Measurements from ENCODE around the gene OR8D2.

Gene OR8D2

GRCh38 chr11:124320097-124320496 lies at the start of gene OR8D2:
Gene OR8D2, minus strand, starts transcription at chr11:124320197. Its CDS starts 0 bp downstream, at chr11:124320197.
- DNase-seq (ENCODE audit: low spot score) (no peak), FAIRE-seq (no peak)

GRCh38 chr11:124359566-124359965 lies 39.6 kb upstream of the OR8D2 start:
- FAIRE-seq = no peak
- no peak for DNase-seq (ENCODE audit: low spot score)

GRCh38 chr11:124346311-124346955 lies 26.4 kb upstream of the OR8D2 start:
- DNase-seq (ENCODE audit: low spot score) (no peak), FAIRE-seq (no peak)

DNA sequence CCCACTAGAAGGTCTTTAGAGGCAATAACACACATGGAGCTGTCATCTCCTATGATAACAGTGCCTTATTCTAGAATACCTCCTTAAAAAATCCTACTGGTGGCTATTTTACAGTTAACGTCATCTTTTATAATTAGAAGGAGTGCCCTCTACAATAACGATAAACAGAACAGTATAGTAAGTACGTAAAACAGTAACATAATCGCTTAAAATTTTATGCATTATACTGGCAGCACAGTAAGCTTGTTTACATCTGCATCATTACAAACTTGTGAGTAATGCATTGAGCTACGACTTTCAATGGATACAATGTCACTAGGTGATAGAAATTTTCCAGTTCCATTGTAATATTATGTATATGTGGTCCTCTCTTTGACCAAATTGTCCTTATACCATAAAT lies 24.3 kb upstream of the OR8D2 start:
- FAIRE-seq = no peak

GRCh38 chr11:124340142-124340447 lies 20.1 kb upstream of the OR8D2 start:
- DNase-seq (ENCODE audit: low spot score) (no peak), FAIRE-seq (no peak)

More for the DNA sequence above, 24.3 kb upstream of the OR8D2 start:
- DNase-seq (ENCODE audit: low spot score) = no peak

GRCh38 chr11:124339396-124340141 lies 19.6 kb upstream of the OR8D2 start:
- DNase-seq (ENCODE audit: low spot score) (no peak), FAIRE-seq (no peak)

- DNase-seq (ENCODE audit: low spot score) (no peak), FAIRE-seq (no peak)
Observed at GRCh38 chr11:124331873-124332272, 11.9 kb upstream of the OR8D2 start.

DNA sequence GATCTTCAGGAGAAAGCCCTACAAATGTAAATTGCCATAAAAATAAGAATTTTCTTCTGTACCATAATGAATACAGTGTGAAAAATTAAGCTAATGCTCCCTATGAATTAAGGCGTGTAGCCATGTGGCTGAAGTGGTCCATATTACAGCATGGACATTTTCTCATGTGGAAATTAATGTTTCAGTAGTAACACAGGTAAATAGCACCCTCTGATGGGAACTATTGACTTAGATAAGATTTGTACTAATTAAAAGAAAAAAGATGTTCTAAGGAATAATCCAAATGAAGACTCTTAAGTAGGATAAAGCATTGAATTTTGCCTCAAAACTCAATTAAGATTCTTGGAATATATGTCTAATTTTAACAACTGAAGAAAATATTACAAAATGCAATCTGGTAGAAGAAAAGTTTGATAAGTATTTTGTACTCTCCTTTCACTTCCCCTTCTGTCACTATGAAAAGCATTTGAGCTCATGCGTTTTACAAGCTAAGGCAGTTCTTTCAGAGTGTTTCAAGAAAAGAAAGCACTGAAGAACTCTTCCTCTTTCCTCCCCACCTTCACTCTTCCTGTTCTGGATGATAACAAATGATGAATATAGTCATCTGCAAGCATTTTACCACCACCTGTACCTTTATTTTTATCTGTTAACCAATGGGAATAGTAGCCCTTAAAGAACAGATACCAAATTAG lies 9.9 kb upstream of the OR8D2 start:
- DNase-seq (ENCODE audit: low spot score) (no peak), FAIRE-seq (no peak)

- DNase-seq (ENCODE audit: low spot score) (no peak), FAIRE-seq (no peak)
Observed at GRCh38 chr11:124327775-124328174, 7.8 kb upstream of the OR8D2 start.

DNA sequence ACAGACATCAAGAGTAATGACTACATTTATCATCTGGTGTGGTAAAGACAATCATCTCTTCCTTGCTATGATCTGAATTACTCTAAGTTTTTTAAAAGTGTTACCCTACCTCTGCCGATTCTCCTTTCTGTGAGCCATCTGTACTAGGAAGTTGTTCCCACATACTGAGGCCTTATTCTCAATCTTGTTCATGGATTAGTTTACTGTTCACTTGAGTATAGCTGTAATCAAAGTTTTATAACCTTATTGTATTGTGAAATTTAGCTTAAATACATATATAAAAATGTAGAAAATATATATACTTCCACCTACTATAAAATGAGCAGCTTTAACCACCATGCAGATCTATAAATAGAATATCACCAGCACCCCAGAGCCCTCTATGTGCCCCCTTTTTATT lies 2.4 kb upstream of the OR8D2 start:
- DNase-seq (ENCODE audit: low spot score) (no peak), FAIRE-seq (no peak)

DNA sequence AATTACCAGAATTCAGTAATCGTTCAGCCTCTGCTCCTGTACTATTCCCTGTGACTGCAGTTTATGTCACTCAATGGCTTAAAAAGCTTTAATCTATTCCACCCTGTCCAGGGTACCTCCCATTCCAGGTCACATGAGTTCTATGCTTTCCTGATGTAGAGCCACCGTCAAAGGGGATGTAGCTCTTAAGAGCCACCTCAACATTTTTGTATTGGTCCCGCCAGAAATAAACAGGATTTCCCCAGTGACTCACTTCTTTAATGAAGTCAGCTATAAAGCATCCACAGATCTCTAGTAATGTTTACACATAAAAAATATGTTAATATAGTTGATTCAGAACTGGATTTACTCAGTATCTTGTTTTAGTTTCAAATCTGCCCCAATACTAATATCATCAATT lies 4.9 kb downstream of the OR8D2 start:
- FAIRE-seq = no peak
- DNase-seq (ENCODE audit: low spot score) = peak; percentile 7

GRCh38 chr11:124313849-124314248 lies 6.1 kb downstream of the OR8D2 start, which contains the start of gene OR8D1:
Gene OR8D1, minus strand, starts transcription at chr11:124313949. Its CDS starts 3,183 bp downstream, at chr11:124310766.
- FAIRE-seq (no peak), DNase-seq (ENCODE audit: low spot score) (no peak)

GRCh38 chr11:124313131-124313530 lies 6.9 kb downstream of the OR8D2 start:
- DNase-seq (ENCODE audit: low spot score) (no peak), FAIRE-seq (no peak)

DNA sequence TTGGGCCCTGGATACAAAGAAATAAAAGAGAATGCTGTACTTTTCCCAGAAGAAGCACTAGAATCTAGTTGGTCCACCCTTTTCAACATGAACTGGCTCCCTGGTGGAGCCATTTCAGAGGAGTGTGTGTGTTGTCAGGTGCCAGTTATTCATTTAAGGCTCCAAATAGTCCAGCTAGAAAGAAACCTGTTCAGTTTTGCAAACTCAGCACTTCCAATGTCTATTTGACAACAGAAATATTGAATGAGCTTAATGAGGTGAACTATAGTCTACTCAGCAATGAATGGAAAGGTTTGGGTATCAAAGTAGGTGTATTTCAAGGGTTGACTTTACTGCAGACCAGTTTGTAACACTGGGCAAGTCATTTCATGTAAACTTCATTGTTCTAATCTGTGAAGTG lies 8.3 kb downstream of the OR8D2 start:
- DNase-seq (ENCODE audit: low spot score) (no peak), FAIRE-seq (no peak)

DNA sequence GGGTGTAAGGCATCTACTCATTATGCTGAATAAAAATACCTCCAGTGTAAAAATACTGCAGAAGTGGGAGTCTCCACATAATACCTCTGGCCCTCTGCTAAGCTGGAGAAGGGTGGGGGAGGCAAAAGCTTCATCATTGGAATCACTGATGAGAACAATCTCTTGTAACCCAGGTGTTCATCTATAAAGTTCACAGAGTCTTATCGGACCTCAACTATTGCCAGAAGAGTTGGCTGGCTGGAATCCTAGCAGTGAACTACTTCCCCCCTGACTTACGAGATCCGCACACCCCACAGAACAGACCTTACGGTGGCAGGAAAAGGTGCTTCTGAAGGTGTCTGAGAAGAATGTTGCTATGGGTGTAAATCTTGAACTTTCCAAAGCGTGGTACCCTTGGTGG lies 8.7 kb downstream of the OR8D2 start:
- no peak for DNase-seq (ENCODE audit: low spot score)
- no peak for FAIRE-seq

- FAIRE-seq = no peak
- DNase-seq (ENCODE audit: low spot score) = peak; percentile 8
Observed at GRCh38 chr11:124310721-124311120, 9.3 kb downstream of the OR8D2 start.

DNA sequence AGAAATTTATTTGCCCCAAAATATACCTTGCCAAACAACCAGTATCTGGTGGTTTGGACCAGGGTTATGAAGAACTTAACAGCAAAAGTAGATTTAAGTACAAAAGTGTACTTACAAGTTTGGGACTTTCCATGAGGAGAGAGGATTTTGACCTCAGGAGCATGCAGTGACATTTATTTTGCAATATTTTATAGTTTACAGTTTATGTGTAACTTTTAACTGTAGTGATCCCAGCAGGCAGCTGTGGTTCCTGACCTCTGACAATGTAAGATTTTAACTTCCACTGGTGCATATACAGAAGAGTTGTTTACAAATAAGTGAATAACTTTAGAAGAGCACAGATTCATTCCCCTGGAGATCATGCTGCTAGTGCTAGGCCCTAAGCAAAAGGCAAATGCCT lies 12.9 kb downstream of the OR8D2 start:
- no peak for FAIRE-seq
- no peak for DNase-seq (ENCODE audit: low spot score)

DNA sequence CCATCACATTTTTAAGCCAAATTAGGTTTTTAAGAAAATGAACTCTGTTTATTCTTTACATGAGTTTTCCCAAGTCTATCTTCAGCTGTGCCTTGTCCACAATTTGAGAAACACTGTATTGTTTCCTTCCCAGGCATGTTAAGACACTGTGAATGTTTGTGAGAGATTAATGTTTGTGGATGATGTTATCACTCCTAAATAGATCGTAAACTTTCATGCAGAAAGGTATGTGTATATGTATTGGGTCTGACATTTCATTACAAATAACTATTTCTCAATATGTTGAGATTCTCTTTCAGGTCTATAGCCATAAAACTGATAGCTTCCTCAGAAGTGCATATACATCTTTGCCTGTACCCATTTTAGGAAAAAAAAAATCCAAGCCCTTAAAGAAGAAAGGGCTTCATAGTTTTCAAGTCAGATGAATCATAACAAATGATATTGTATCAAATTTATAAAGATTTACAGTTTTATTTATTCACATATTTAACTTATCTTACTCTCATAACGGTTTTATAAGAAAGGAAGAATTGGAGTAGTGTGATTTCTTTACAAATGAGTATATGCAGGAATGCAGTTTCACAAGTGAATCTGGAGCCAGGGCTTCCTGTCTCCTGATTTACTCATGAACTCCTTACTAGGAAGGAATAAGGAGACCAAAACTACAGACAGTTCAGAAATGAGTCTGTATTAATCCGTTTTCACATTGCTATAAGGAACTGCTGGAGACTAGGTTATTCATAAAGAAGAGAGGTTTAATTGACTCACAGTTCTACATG lies 17.5 kb downstream of the OR8D2 start:
- FAIRE-seq (no peak), DNase-seq (ENCODE audit: low spot score) (no peak)

- DNase-seq (ENCODE audit: low spot score) (no peak), FAIRE-seq (no peak)
Observed at GRCh38 chr11:124301548-124301947, 18.4 kb downstream of the OR8D2 start.

GRCh38 chr11:124297921-124298320 lies 22.1 kb downstream of the OR8D2 start:
- no peak for FAIRE-seq

DNA sequence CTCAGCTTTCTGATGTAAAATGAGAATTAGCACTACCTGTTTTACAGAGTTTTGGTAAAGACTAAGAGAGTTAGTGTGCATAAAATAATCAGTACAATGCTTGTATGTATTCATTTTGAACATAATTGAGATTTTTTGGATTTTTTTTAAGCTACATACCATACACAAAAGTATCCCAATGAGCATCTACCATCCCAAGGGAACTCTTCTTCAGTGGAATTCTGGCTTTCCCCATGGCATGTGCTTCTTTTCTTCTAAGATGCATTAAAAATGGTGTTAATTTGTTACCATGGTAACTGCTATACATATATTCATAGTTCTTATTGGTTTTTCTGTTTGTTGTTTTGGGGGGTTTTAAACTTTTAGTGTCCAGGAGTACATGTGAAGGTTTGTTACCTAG lies 24.0 kb downstream of the OR8D2 start:
- FAIRE-seq = no peak
- no peak for DNase-seq (ENCODE audit: low spot score)

More at GRCh38 chr11:124297921-124298320, 22.1 kb downstream of the OR8D2 start:
- DNase-seq (ENCODE audit: low spot score) = no peak

DNA sequence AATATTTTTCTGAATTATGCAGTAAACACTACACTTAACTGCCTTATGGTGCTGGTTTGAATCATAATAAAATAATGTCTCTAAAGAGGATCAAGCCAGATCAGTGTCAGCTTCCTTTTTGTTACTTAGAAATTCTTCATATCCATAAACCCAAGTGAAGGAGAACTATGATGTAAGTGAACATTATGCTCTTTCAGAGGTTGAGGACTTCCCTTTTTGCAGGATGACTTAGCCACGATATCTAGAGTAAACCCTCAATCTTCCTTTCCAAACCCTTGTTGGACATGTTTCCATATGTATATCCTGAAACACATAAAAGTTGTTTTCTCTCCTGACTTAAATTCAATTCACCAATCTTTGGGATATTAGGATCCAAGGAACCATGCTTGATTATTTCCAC lies 25.3 kb downstream of the OR8D2 start:
- FAIRE-seq = no peak

More for the DNA sequence above, 25.3 kb downstream of the OR8D2 start:
- DNase-seq (ENCODE audit: low spot score) = no peak
